IPS-18c (cell line): ENCODE data around the gene GALNT15.

Experiments
- H3K4me3 ChIP-seq: 2 replicates; pipeline ENCODE4 v1.7.0; 2013; ENCODE audit warnings: low read depth, mild to moderate bottlenecking, low read length, moderate library complexity; ENCODE audit not compliant: insufficient read depth
- H3K9me3 ChIP-seq: one replicate; pipeline ENCODE4 v1.6.1; 2013; ENCODE audit warnings: mild to moderate bottlenecking, low read length, moderate library complexity; ENCODE audit not compliant: control insufficient read depth, insufficient read depth

GALNT15 gene

DNA sequence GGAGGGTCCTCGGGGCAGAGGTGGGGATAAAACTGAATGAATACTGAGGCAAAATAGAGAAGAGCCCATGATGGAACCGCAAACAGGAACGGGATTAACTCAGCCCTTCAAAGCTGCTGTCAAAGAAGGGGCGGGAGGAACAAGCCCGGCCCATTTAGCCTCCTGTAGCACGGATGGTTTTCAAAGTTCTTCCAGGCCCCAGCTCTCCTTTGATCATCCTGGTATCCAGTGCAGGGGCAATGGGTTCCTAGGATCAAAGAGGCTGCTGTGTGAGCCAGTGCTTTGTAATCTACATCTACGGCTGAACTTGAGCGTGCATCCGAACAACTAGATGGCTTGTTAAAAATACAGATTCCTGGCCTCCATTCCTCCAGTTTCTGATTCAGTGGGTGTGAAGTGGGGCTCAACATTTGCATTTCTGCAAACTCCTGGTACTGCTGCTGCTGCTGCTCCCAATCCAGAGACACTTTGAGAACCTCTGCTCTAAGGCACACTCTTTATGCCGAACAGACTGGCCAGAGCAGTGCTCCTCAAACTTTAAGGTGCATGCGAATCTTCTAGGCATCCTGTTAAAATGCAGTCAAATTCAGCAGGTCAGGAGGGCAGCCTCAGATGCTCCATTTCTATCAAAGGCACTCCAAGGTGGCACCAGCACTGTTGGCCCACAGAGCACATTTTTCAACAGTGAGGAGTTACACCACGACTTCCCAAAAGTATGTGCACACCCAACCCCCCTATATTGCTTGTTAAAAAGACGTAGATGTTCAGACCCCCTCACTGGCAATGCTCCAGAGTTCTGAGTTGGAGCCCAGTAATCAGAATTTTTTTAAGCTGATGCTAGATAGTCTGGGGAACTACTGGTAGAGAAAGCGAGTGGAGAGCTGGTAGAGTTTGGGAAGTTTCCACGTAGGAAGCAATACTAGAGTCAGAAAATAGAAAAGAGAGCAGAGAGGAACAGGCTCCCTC lies 5.6 kb downstream of the GALNT15 start:
- Histone ChIP-seq H3K4me3 (no peak overlapping the region), H3K9me3 (no peaks in the 10 kb centered on the region)

DNA sequence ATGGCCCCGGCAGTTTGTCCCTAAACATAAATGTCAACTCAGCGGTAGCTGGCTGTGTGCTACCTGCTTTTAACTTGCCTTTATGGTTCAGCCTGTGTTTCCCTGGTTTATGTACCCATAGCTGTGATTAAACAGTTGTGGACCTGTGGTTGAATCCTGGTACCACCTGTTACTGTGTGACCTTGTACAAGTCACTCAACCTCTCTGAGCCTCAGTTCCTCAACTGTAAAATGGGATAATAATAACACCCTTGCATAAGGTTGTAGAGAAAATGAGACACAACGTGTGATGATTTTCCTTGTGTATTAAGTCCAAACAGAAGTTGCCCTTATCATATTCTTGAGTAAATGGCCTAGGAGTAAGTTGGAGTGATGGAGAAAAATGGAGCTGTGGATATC lies 6.3 kb downstream of the GALNT15 start:
- Histone ChIP-seq H3K9me3 (no peaks in the 10 kb centered on the region), H3K4me3 (no peak overlapping the region)

DNA sequence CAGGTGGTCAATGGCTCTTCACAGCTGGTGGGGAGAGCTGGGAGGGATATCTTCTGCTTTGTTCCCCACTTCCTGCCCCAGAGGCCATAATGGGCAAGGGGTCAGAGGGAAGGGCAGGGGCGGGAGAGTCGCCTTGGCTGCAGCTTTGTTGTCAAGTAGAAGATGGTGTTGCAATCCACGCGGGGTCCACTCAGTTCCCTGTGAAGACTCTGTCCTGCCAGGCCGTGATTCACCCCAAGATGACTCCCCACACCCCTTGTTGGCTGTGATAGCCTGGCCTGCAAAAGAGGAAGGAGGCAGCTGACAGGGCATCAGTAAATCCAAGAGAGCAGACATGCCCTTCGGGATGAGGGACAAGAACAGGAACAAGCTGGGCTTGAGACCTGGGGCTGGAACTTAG lies 6.9 kb downstream of the GALNT15 start:
- no peak overlapping the region for H3K4me3 ChIP-seq
- H3K9me3 ChIP-seq = no peaks in the 10 kb centered on the region

DNA sequence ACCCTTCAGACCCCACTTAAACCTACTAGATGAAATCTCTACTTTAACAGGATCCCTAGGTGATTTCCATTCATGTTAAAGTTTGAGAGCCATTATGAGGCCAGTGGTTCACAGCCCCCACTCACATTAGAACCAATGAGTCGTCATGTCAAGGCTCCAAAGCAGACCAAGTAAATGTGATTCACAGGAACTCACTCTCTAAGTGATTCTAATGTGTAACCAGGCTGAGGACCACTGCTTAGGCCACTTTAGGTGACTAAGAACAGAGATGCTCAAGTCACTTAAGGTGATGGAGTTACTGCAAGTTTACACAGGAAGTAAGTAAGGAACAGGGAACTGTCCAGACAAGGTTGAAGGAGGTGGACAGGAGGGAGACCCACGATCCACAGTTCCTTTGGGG lies 7.7 kb downstream of the GALNT15 start:
- H3K9me3 ChIP-seq = no peaks in the 10 kb centered on the region
- H3K4me3 ChIP-seq = no peak overlapping the region

DNA sequence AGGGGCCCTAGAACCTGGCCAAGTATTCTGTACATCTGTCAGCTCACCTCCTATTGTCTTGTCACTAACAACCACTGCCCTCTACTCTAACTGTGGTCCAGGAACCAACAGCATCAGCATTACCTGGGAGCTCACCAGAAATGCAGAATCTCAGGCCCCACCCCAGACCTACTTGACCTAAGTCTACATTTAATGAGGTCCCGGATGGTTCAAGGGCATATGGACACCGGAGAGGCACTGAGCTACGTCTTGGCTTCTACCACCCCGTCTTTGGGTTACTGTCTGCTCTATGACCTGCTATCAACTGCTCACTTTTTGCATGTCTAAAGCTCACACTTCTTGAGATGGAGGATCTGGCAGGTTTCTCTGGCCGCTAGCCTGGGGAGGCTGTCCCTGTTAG lies 8.1 kb downstream of the GALNT15 start:
- H3K4me3 ChIP-seq = no peak overlapping the region
- no peaks in the 10 kb centered on the region for H3K9me3 ChIP-seq

DNA sequence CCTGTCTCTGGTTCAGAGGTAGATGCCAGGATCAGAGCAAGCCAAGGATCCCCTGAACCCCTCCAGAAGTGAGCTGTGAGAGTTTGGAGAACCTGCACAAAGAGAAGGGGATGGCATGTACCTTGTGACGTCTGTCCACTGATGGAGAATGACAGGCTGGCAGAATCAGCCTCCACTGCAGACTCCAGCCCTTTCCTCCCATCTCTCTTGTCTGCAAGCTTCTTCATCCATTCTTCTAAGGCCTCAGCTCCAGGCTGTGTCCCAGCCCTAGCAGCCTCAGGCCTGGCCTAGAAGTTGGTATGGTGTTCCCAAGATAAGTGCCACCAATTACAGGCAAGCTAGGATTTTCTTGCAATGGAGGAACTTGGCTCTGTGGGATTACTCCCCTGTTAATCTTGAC lies 8.6 kb downstream of the GALNT15 start:
- Histone ChIP-seq H3K4me3 (no peak overlapping the region), H3K9me3 (no peaks in the 10 kb centered on the region)

DNA sequence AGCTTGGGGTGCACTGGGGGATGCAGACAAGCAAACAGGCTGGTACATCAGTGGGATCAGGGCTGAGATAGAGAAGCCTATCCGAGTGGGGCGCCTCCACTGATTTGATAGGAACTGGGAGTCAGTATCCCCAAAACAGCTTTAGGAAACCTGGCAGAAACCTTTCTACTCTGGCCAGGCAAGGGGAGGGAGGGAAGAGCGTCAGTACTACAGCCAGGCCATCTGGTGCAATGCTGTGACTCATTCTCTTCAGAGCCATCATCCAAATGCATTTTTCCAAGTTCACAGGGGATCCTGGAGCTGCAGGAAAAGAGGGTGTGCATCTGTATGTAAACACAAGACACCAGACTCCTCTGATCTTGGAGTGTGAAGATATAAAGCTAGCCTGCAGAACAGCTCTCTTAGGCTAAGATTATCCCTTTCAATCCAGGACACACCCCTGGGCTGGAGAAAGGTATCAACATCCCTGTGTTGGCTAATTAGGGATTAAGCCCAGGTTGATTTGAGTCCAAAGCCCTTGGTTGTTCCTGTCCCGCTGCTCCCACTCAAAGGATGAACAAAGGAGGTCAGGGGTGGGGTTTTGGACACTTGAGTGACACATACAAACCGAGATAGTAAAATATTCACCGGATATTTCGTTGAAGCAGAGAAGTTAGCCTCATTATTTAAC lies 9.3 kb downstream of the GALNT15 start:
- H3K9me3 ChIP-seq = no peaks in the 10 kb centered on the region
- H3K4me3 ChIP-seq = no peak overlapping the region

DNA sequence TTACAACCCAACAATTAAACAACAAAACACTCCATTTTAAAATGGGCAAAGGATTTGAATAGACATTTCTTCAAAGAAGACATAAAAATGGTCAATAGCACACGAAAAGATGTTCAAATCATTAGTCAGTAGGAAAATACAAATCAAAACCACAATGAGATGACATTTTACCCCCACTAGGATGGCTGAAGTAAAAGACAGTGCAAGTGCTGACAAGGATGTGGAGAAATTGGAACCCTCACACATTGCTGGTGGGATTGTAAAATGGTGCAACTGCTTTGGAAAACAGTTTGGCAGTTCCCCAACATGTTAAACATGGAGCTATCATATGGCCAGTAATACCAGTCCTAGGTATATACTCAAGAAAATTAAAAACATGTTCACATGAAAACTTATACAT lies 11.6 kb downstream of the GALNT15 start:
- Histone ChIP-seq H3K9me3 (no peaks in the 10 kb centered on the region), H3K4me3 (no peak overlapping the region)

DNA sequence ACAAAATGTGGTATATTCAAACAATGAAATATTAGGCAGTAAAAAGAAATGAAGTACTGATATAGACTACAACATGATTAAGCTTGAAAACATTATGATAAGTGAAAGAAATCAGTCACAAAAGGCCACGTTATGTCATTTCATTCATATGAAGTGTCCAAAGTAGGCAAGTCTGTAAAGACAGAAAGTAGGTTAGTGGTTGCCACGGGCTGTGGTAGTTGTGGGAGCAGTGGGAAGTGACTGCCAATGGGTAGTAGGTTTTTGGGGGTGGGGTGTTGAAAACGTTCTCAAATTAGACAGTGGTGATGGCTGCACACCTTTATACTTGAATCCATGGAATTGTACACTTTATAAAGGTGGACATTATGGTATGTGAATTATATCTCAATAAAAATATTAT lies 12.1 kb downstream of the GALNT15 start:
- Histone ChIP-seq H3K4me3 (no peak overlapping the region), H3K9me3 (no peaks in the 10 kb centered on the region)

DNA sequence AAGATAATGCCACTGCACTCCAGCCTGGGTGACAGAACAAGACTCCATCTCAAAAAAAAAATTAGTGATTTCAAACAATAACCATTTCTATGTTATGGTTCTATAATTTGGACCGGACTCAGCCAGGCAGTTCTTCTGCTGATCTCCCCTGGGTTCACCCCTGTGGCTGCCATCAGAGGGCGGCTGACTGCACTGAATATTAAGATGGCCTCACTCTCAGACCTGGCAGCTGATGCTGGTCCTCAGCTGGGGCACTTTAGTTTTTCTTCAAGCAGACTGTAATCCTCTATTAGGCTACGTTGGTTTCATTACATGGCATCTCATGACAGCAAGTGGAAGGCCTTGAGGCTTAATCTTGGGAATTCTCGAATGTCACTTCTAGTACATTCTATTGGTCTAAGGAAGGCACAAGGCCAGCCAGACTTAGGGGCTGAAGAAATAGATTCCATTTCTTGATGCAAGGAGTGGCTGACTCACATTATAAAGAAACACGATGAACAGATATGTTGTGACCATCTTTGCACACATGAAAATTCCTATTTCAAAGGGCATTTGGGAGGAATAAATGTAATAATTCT lies 12.8 kb downstream of the GALNT15 start:
- no peak overlapping the region for H3K4me3 ChIP-seq

DNA sequence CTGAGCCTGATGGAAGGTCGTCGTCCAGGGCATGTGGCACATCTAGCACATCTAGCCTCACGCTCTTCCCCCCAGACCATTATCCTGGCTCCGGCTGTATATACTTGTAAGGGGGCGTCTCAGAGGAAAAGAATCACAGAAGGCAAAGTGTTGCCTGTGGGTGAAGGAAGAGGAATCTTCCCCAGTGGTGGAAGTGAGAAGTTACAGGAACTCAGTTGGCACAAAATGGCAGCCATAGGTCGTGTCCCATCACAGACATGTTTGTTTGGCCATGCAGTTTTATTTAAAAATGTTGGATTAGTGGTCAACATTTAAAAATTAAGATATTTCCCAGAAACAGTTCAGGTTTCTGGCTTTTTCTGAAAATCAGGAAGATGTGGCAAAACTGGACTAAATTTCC lies 13.6 kb downstream of the GALNT15 start:
- H3K9me3 ChIP-seq = no peaks in the 10 kb centered on the region
- no peak overlapping the region for H3K4me3 ChIP-seq

More for the DNA sequence above, 12.8 kb downstream of the GALNT15 start:
- H3K9me3 ChIP-seq = no peaks in the 10 kb centered on the region

DNA sequence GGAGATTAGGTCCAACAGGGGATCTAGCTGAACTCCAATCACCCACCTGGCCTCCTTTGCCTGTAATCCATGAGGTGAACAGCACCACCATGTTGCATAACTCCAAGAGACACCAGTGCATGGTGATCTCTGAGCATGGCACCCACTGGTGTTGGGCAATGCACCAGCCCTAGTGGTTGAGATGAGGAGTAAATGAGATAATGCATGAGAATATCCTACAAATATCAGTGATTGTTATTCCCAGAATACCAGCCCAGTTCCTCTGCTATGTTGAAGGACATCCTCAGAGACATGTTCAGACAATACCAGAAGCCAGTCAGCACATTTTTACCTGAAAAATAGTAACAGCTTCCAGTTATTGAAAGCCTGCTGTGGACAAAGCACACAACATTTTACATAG lies 14.7 kb downstream of the GALNT15 start:
- Histone ChIP-seq H3K9me3 (no peaks in the 10 kb centered on the region), H3K4me3 (no peak overlapping the region)

DNA sequence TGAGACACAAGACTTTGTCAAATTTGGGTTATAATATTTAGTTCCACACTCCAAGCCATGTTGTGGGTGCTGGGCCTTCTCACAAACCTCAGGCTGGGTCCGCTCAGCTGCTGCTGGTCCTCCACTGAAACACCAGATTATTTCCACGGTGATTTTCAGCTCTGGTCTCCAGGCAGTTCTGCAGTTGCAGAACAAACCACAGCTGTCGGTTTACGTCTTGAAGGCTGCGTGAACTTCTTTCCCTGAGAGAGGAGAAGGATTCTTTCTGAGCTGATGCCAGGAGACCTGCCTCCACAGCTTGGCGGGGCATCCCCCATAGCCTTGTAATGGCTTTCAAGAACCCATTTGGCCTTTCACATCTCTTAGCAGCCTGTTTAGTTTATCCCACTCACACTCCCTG lies 16.2 kb downstream of the GALNT15 start:
- Histone ChIP-seq H3K9me3 (no peaks in the 10 kb centered on the region), H3K4me3 (no peak overlapping the region)

DNA sequence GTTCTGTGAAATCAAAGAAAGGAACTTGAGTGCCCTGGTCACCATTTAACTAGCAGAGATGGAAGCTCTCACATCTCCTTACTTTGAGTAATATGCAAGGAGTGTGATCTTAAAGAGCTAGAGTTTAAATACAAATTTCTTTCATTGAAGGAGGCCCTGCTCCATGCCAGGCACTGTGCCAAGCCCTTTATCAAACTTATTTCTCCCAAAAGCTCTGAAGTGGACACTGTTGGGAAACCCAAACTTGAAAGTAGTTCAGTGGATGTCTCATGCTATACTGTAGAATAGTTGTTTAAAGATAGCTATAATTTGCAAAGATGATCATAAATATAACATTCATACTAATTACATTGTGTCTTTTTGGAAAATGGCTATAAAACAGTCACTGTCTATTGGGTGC lies 17.1 kb downstream of the GALNT15 start:
- H3K9me3 ChIP-seq = no peaks in the 10 kb centered on the region
- no peak overlapping the region for H3K4me3 ChIP-seq

DNA sequence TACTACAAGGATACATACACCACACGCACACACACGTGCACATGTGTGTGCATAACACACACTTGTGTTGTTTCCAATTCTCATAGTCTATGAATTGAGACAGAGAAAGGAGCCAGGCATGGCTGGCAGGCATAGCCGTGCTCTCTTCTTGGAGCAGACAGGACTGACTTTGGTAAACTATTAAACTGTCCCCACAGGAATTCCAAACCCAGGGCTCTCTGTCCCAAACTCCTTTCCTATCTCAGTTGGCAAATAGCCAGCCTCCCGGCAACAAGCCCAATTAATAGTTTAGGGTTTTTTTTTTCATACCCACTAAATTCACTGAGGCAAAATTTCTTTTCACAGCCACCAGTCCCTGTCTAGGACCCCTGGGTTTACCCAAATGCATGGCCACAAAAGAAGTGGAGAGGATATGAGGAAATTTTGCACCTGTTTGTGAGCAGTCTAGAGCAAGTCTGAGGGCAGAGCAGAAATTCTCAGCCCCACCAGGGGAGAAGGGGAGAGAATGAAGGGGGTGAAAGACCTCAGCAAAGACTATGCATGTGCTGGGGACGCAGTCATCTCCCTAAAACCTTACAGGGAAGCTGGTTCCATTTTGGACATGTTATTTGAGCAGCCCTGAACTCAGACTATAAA lies 17.8 kb downstream of the GALNT15 start:
- Histone ChIP-seq H3K4me3 (no peak overlapping the region), H3K9me3 (no peaks in the 10 kb centered on the region)

DNA sequence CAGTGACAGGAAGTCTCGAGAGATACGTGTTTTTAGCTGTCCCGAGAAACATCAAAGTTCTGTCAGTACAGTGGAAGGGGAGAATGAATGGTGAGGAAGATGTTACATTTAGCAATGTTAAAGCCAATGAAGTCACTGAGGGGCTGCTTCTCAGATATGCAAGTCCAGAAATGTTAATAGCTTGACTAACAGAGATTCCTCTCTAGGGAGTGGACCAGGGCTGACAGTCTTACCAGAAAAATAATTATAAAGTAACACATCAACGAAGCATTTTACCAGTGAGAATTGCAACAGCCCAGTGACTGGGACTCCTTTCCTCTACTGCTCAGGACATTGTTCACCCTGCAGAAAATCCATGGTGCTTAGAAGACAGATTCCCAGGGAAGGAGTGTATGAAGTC lies 23.9 kb downstream of the GALNT15 start:
- H3K4me3 ChIP-seq = no peak overlapping the region

DNA sequence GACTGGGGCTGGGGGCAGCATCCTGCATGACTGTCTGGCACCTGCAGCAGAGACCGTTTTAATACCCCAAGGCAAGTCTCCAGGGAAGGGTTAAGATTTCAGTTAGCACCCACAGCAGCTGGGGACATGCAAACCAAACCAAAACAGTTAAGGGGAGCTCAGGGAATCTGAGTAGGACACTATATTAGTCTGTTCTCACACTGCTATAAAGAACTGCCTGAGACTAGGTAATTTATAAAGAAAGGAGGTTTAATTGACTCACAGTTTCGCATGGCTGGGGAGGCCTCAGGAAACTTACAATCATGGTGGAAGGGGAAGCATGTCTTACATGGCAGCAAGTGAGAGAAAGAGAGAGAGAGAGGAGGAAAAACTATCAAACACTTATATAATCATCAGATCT lies 25.3 kb downstream of the GALNT15 start:
- Histone ChIP-seq H3K4me3 (no peak overlapping the region), H3K9me3 (no peaks in the 10 kb centered on the region)

More for the DNA sequence above, 23.9 kb downstream of the GALNT15 start:
- H3K9me3 ChIP-seq = no peaks in the 10 kb centered on the region

DNA sequence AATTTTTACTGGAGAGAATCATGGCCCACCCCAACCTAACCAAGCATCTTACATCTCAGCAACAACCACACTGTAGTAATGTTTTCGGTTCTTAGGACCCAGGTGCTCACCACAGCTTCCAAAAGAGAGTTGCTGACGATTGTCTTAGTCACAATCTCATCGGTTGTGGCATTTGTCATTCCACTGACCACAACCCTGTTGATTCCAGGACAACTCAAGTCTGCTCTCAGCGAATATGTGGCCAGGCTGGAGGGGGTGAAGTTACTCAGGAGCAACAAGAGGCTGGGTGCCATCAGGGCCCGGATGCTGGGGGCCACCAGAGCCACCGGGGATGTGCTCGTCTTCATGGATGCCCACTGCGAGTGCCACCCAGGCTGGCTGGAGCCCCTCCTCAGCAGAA lies 25.9 kb downstream of the GALNT15 start:
- Histone ChIP-seq H3K9me3 (no peaks in the 10 kb centered on the region), H3K4me3 (no peak overlapping the region)
